HG03135 (cell line): ENCODE data around the gene CERS6.
A peak's percentile ranks its signal among the peaks of the same experiment; 100 is the strongest.

Source experiments
- ATAC-seq: cut with Tn5 transposase; IDR thresholded peaks from one replicate; pipeline ENCODE4 v1.9.1; 2021; ENCODE audit warnings: mild to moderate bottlenecking, moderate library complexity; ENCODE audit not compliant: unreplicated experiment

CERS6 gene

GRCh38 chr2:168596881-168597655, 141.0 kb downstream of the CERS6 start:
- ATAC-seq: no peak

GRCh38 chr2:168599738-168600137, 143.7 kb downstream of the CERS6 start:
- no peak for ATAC-seq

GRCh38 chr2:168600949-168601348, 144.9 kb downstream of the CERS6 start:
- no peak for ATAC-seq

GRCh38 chr2:168601741-168602140, 145.7 kb downstream of the CERS6 start:
- ATAC-seq: peak; percentile 57

- no peak for ATAC-seq
Measured at GRCh38 chr2:168602379-168602778, 146.3 kb downstream of the CERS6 start.

- ATAC-seq: no peak
Measured at GRCh38 chr2:168602846-168603401, 146.9 kb downstream of the CERS6 start.

- no peak for ATAC-seq
Measured at GRCh38 chr2:168603439-168603961, 147.4 kb downstream of the CERS6 start.

GRCh38 chr2:168604252-168604651, 148.2 kb downstream of the CERS6 start:
- no peak for ATAC-seq

GRCh38 chr2:168607992-168608391, 151.9 kb downstream of the CERS6 start:
- no peak for ATAC-seq

- no peak for ATAC-seq
Measured at GRCh38 chr2:168608796-168609195, 152.7 kb downstream of the CERS6 start.

- ATAC-seq: no peak
Measured at GRCh38 chr2:168611091-168611490, 155.0 kb downstream of the CERS6 start.

- no peak for ATAC-seq
Measured at GRCh38 chr2:168611896-168612650, 156.0 kb downstream of the CERS6 start.

GRCh38 chr2:168612719-168613118, 156.6 kb downstream of the CERS6 start:
- ATAC-seq: no peak

- ATAC-seq: no peak
Measured at GRCh38 chr2:168613551-168613950, 157.5 kb downstream of the CERS6 start.

GRCh38 chr2:168614172-168615018, 158.3 kb downstream of the CERS6 start:
- no peak for ATAC-seq

GRCh38 chr2:168620554-168620953, 164.5 kb downstream of the CERS6 start:
- ATAC-seq: no peak

GRCh38 chr2:168622559-168622958, 166.5 kb downstream of the CERS6 start:
- peak; percentile 42 for ATAC-seq

GRCh38 chr2:168624028-168624427, 168.0 kb downstream of the CERS6 start:
- no peak for ATAC-seq

- ATAC-seq: no peak
Measured at GRCh38 chr2:168626096-168626495, 170.0 kb downstream of the CERS6 start.

GRCh38 chr2:168626647-168627046, 170.6 kb downstream of the CERS6 start:
- ATAC-seq: no peak

GRCh38 chr2:168632709-168633121, 176.6 kb downstream of the CERS6 start:
- ATAC-seq: no peak
